HEK293T (cell line): Measurements from ENCODE around the gene IKZF4.
A peak's percentile ranks its signal among the peaks of the same experiment; 100 is the strongest.
"Not testable (repeated sequence)": the region's sequence is repeated elsewhere in the genome, so short reads cannot be mapped to it uniquely, and the experiment has no call there.

Source experiments
- CTCF ChIA-PET: fragments of 350-600 bp; formaldehyde crosslinking; extraction: SDS; loops from one replicate; lab custom pipeline; 2021; ENCODE audit warnings: antibody characterized with exemption, inconsistent platforms; lab: Yijun Ruan, JAX
- POLR2A ChIA-PET: fragments of 350-600 bp; formaldehyde crosslinking; extraction: SDS; loops from one replicate; lab custom pipeline; 2020; ENCODE audit warnings: antibody characterized with exemption, inconsistent platforms; lab: Yijun Ruan, JAX
- DNase-seq: peaks from one replicate; pipeline ENCODE4 v3.0.0; 2012; ENCODE audit warnings: mixed read lengths; ENCODE audit errors: extremely low spot score
- ARNT ChIP-seq: fragments of 450-650 bp; IDR thresholded peaks from 2 replicates; pipeline ENCODE4 v1.6.1; 2017; ENCODE audit warnings: mild to moderate bottlenecking
- BHLHE40 ChIP-seq: fragments of 450-650 bp; IDR thresholded peaks from 2 replicates; pipeline ENCODE4 v1.6.1; 2016; ENCODE audit warnings: mild to moderate bottlenecking, moderate library complexity, borderline replicate concordance
- CTBP1 ChIP-seq: fragments of 450-650 bp; IDR thresholded peaks from 2 replicates; pipeline ENCODE4 v1.6.1; 2016; ENCODE audit warnings: borderline replicate concordance
- ELF4 ChIP-seq: fragments of 450-650 bp; IDR thresholded peaks from 2 replicates; pipeline ENCODE4 v1.6.1; 2017; ENCODE audit warnings: antibody characterized with exemption
- FOXA1 ChIP-seq: fragments of 450-650 bp; IDR thresholded peaks from 2 replicates; pipeline ENCODE4 v1.6.1; 2016; ENCODE audit warnings: mild to moderate bottlenecking
- FOXK2 ChIP-seq: fragments of 450-650 bp; IDR thresholded peaks from 2 replicates; pipeline ENCODE4 v1.6.1; 2016; ENCODE audit warnings: mild to moderate bottlenecking
- FOXM1 ChIP-seq: fragments of 450-650 bp; IDR thresholded peaks from 2 replicates; pipeline ENCODE4 v1.6.1; 2017; ENCODE audit warnings: mild to moderate bottlenecking, borderline replicate concordance
- HDGF ChIP-seq: fragments of 450-650 bp; IDR thresholded peaks from 2 replicates; pipeline ENCODE4 v1.6.1; 2017; ENCODE audit warnings: antibody characterized with exemption, borderline replicate concordance
- L3MBTL2 ChIP-seq: fragments of 450-650 bp; conservative IDR thresholded peaks from 2 replicates; pipeline ENCODE4 v1.6.1; 2016; ENCODE audit warnings: mild to moderate bottlenecking
- LEF1 ChIP-seq: fragments of 450-650 bp; IDR thresholded peaks from 2 replicates; pipeline ENCODE4 v1.6.1; 2017; ENCODE audit warnings: mild to moderate bottlenecking, borderline replicate concordance
- NFRKB ChIP-seq: fragments of 450-650 bp; IDR thresholded peaks from 2 replicates; pipeline ENCODE4 v1.6.1; 2016; ENCODE audit warnings: mild to moderate bottlenecking, moderate library complexity
- SP1 ChIP-seq: fragments of 450-650 bp; IDR thresholded peaks from 2 replicates; pipeline ENCODE4 v1.6.1; 2017
- SUZ12 ChIP-seq: fragments of 450-650 bp; IDR thresholded peaks from 2 replicates; pipeline ENCODE4 v1.6.1; 2016; ENCODE audit warnings: mild to moderate bottlenecking
- TARDBP ChIP-seq: fragments of 450-650 bp; IDR thresholded peaks from 2 replicates; pipeline ENCODE4 v1.6.1; 2016
- ZNF384 ChIP-seq: fragments of 450-650 bp; IDR thresholded peaks from 2 replicates; pipeline ENCODE4 v1.6.1; 2016
- TF ChIP-seq, protein P1 (sequence below): fragments of 450-650 bp; IDR thresholded peaks from 2 replicates; pipeline ENCODE4 v1.6.1; 2016

Gene IKZF4

DNA sequence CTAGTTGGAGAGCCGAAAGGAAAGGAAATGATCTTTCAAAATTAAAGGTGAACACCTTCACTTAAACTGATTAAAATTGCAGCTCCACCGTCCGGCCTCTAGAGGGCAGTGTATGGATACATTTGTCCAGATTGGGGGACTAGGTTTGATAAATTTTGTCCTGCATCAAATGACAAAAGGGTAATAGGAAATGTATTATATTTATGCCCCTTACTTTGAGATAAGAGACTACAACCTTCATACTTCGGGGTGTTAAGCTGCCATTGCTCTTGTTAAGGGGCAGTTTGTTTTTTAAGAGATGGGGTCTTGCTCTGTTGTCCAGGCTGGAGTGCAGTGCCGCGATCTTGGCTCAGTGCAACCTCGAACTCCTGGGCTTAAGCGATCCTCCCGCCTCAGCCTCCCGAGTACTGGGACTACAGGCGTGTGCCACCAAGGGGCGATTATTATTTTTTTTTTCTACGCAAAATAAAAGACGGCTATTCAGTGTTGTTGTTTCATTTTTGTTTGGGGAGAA lies 24.6 kb upstream of the IKZF4 start:
- CTCF ChIA-PET = interaction anchor here (0.5 to 2.6 kb wide), 16 partner anchors 10 to 257 kb away, joined by 3 to 21 read pairs (median 5); partner anchors contain the start of gene RAB5B
- POLR2A ChIA-PET = interaction anchor here (0.9 to 3.1 kb wide), 9 partner anchors 11 to 193 kb away, joined by 3 to 27 read pairs (median 6); partner anchors contain the start of genes DNAJC14, RAB5B, SMARCC2 and ZC3H10
- DNase-seq = peak; percentile 61
- TF ChIP-seq ELF4 = no peak
- no peak for TF ChIP-seq FOXA1
- no peak for TF ChIP-seq CTBP1
- TF ChIP-seq L3MBTL2 = no peak
- TF ChIP-seq, protein P1, sequence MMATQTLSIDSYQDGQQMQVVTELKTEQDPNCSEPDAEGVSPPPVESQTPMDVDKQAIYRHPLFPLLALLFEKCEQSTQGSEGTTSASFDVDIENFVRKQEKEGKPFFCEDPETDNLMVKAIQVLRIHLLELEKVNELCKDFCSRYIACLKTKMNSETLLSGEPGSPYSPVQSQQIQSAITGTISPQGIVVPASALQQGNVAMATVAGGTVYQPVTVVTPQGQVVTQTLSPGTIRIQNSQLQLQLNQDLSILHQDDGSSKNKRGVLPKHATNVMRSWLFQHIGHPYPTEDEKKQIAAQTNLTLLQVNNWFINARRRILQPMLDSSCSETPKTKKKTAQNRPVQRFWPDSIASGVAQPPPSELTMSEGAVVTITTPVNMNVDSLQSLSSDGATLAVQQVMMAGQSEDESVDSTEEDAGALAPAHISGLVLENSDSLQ = no peak
- TF ChIP-seq NFRKB = no peak
- no peak for TF ChIP-seq SP1
- TF ChIP-seq HDGF = no peak
- TF ChIP-seq ZNF384 = no peak

DNA sequence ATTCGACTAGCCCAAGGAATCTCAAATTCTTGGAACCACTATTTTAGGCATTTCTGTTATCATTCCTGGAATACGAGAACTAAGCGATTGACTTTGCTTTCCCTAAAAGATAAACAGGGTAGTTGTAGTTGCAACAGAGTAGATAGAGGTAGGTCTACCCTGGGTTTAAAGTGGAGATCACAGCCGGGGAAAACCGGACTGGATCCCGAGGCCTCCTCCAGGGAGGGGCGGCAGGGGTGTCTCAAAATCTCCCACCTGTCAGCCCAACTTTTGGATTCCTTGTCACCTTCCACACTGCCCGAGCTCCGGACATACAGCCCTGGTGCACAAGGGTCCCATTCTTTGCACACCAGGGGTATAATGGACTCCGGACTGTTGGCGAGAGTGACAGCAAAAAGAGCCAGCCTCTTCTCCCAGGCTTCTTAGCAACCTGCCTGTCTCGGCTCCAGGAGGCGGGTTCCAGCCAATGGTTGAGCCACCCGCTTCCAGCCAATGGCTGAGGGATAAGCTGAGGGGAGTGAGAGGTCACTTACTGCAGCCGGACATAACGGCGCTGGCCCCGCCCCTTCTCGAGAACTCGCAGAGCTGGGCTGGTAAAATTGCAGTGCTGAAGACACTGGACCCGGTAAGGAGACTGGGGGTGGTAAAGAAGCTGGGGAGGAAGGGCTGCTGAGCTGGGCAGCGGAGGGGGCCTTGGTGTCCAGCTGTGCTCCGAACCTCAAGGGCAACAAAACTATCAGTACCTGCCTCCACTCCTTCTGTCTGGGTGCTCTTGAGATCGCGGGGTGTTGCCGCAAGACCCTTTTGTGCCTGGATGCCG lies 23.9 kb upstream of the IKZF4 start, which contains the start of gene SUOX:
Gene SUOX (plus strand): TSS at position 562 of the 820 bp plus-strand sequence. CDS start 4,946 bp downstream, outside the sequence.
- peak; percentile 94 for DNase-seq
- ChIA-PET CTCF (interaction anchor here (0.7 to 2.6 kb wide), 10 partner anchors 10 to 258 kb away, joined by 3 to 21 read pairs (median 6); no protein-coding TSS in a partner anchor), POLR2A (interaction anchor here (0.8 to 3.1 kb wide), 14 partner anchors 10 to 193 kb away, joined by 3 to 27 read pairs (median 6); partner anchors contain the start of genes RAB5B, SMARCC2 and ZC3H10)
- no peak for TF ChIP-seq LEF1
- TF ChIP-seq, protein P1 = peak; percentile 98

DNA sequence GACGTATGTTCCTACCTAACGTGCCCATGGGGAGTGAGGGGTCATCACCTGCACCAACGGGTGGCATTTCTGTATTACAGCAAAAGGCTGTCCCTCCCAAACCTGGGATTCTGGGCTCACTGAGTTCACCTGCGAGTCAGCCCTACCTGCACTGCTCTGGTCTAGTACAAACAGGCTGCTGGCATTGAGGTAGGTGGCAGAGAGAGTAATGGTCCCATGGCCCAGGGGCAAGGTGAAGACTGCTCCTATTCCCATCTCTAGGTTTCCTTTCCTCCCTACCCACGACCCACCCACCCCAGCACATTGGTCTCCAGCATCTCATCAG lies 23.3 kb upstream of the IKZF4 start:
- ChIA-PET POLR2A (interaction anchor here (0.8 to 3.1 kb wide), 13 partner anchors 9 to 192 kb away, joined by 3 to 27 read pairs (median 6); partner anchors contain the start of genes RAB5B and SMARCC2), CTCF (interaction anchor here (0.7 to 2.6 kb wide), 5 partner anchors 10 to 57 kb away, joined by 3 to 14 read pairs (median 4); no protein-coding TSS in a partner anchor)
- no peak for TF ChIP-seq SUZ12
- TF ChIP-seq NFRKB = no peak
- TF ChIP-seq BHLHE40 = no peak
- no peak for TF ChIP-seq LEF1
- TF ChIP-seq ELF4 = no peak
- no peak for TF ChIP-seq FOXM1
- TF ChIP-seq L3MBTL2 = no peak
- no peak for TF ChIP-seq CTBP1
- no peak for TF ChIP-seq SP1
- TF ChIP-seq FOXA1 = no peak
- TF ChIP-seq ARNT = no peak
- no peak for TF ChIP-seq FOXK2
- TF ChIP-seq TARDBP = no peak
- TF ChIP-seq ZNF384 = no peak
- TF ChIP-seq HDGF = no peak
- TF ChIP-seq, protein P1 = no peak
- no peak for DNase-seq

DNA sequence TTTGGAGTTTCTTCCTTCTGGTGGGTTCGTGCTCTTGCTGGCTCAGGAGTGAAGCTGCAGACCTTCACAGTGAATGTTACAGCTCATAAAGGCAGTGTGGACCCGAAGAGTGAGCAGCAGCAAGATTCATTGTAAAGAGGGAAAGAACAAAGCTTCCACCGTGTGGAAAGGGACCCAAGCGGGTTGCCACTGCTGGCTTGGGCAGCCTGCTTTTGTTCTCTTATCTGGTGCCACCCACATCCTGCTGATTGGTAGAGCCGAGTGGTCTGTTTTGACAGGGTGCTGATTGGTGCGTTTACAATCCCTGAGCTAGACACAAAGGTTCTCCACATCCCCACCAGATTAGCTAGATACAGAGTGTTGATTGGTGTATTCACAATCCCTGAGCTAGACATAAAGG lies 21.3 kb upstream of the IKZF4 start:
- DNase-seq, POLR2A ChIA-PET: not testable (repeated sequence)
- CTCF ChIA-PET = interaction anchor here (1.6 kb wide), 1 partner anchor 25 kb away, joined by 3 read pairs; no protein-coding TSS in a partner anchor

DNA sequence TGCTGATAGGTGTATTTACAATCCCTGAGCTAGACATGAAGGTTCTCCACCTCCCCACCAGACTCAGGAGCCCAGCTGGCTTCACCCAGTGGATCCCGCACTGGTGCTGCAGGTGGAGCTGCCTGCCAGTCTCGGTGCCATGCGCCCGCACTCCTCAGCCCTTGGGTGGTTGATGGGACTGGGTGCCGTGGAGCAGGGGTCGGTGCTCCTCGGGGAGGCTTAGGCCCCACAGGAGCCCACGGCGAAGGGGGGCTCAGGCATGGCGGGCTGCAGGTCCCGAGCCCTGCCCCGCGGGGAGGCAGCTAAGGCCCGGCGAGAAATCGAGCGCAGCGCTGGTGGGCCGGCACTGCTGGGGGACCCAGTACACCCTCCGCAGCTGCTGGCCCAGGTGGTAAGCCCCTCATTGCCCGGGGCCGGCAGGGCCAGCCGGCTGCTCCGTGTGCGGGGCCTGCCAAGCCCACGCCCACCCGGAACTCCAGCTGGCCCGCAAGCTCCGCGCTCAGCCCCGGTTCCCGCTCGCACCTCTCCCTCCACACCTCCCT lies 20.8 kb upstream of the IKZF4 start:
- CTCF ChIA-PET = interaction anchor here (1.6 kb wide), 1 partner anchor 25 kb away, joined by 3 read pairs; no protein-coding TSS in a partner anchor
- POLR2A ChIA-PET, DNase-seq: not testable (repeated sequence)

DNA sequence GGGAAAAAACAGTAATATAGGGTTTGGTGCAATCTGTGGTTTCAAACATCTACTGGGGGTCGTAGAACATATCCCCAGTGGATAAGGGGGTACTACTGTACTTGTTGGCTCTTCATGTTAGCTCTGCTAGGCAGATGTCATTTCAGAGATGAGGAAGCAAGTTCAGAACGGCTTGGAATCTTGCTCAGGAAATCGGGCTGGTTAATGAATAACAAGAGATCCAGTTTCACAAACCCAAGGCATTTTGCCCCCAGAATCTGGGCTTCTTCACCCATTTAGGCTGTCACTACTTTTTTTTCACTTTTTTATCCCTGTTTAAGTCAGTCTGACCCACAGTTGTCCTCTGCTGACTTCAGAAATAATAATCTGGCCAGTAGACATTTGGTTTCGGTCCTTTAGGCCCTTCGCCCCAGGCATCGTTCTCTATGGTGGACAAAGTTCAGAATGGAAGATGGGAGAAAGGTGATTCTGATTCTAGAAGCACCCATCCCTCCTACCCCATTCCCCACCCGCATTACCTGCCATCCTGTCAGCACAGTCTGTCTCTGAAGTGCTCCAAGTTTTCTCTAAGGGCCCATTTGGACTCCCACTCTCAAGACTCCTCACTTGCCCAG lies 19.2 kb upstream of the IKZF4 start:
- no peak for TF ChIP-seq LEF1
- TF ChIP-seq FOXM1 = no peak
- no peak for TF ChIP-seq CTBP1
- TF ChIP-seq HDGF = no peak
- TF ChIP-seq FOXA1 = no peak
- TF ChIP-seq TARDBP = no peak
- TF ChIP-seq NFRKB = no peak
- no peak for TF ChIP-seq SP1
- no peak for TF ChIP-seq ELF4
- no peak for TF ChIP-seq SUZ12
- no peak for TF ChIP-seq FOXK2
- POLR2A ChIA-PET = no interaction called here
- CTCF ChIA-PET = no interaction called here
- DNase-seq = no peak

DNA sequence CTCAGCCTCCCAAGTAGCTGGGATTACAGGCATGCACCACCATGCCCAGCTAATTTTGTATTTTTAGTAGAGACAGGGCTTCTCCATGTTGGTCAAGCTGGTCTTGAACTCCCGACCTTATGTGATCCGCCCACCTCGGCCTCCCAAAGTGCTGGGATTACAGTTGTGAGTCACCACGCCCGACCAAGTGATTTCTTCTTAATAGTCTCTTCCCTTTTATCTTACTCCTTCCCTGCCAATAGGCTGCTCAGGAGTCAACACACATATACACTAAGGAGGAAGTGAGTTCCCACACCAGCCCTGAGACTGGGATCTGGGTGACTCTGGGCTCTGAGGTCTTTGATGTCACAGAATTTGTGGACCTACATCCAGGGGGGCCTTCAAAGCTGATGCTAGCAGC lies 17.5 kb upstream of the IKZF4 start:
- POLR2A ChIA-PET, CTCF ChIA-PET, DNase-seq: not testable (repeated sequence)
